HepG2 (cell line): ENCODE results near the gene OSBPL5. TPM values are rescaled to one million over a fixed set of nuclear protein-coding genes. Genes with fewer than 3 reads are reported as not detected.

ENCODE experiments used
- ATAC-seq: fragments of 200-7000 bp; cut with Tn5 transposase; 3 replicates; pipeline ENCODE4 v1.9.1; 2020; ENCODE audit warnings: mild to moderate bottlenecking, moderate library complexity
- BruUV-seq: library from RNA; stranded (reverse); fragments of 400-500 nt; replicated peaks from 2 replicates; lab custom pipeline; 2021; lab: Mats Ljungman, UMichigan
- CTCF ChIA-PET: fragments of 300-600 bp; formaldehyde crosslinking; extraction: SDS; loops from one replicate; lab custom pipeline; 2021; ENCODE audit warnings: low total read pairs, inconsistent platforms, low intra/inter-chr PET ratio; lab: Yijun Ruan, JAX
- POLR2A ChIA-PET: fragments of 350-600 bp; sonication (Branson Sonifier 250); formaldehyde crosslinking; loops from one replicate; lab custom pipeline; 2020; ENCODE audit warnings: antibody characterized with exemption, inconsistent platforms; lab: Yijun Ruan, JAX
- DNase-seq: peaks from one replicate; pipeline ENCODE4 v3.0.0-alpha.2; 2015; ENCODE audit warnings: low spot score
- FAIRE-seq: peaks from 3 replicates; lab custom pipeline; 2011; peaks lifted over from hg19 to GRCh38; lab: Jason Lieb, UNC
- H2AFZ ChIP-seq: one replicate; pipeline ENCODE4 v1.6.1; 2011; ENCODE audit warnings: low read length, inconsistent platforms
- H3K27ac ChIP-seq: fragments of 300-600 bp; 3 replicates; pipeline ENCODE4 v1.8.0; 2011; ENCODE audit warnings: mixed run types, mild to moderate bottlenecking, mixed read lengths, low read length, inconsistent platforms; ENCODE audit not compliant: insufficient read depth; ENCODE audit errors: extremely low read length
- H3K27me3 ChIP-seq, 2 experiments: fragments of 200-600 bp in 1 of 2; 2 replicates in 1 of 2; 3 replicates in 1 of 2; pipeline versions ENCODE4 v1.6.0 to v1.8.0; 2011; ENCODE audit warnings: low read length in 2 of 2, mild to moderate bottlenecking in 2 of 2, moderate library complexity in 2 of 2, inconsistent platforms in 1 of 2; ENCODE audit not compliant: insufficient read depth in 2 of 2, control insufficient read depth in 1 of 2
- H3K36me3 ChIP-seq, 2 experiments: fragments of 200-600 bp in 1 of 2; replicated peaks in 1 of 2; 2 replicates in 1 of 2; 3 replicates in 1 of 2; pipeline versions ENCODE4 v1.5.1 to v1.8.0; 2011; ENCODE audit warnings: low read length in 2 of 2, inconsistent platforms in 1 of 2; ENCODE audit not compliant: insufficient read depth in 2 of 2, control insufficient read depth in 1 of 2
- H3K4me1 ChIP-seq: 2 replicates; pipeline ENCODE4 v1.5.1; 2012; ENCODE audit warnings: low read length, inconsistent platforms; ENCODE audit not compliant: insufficient read depth
- H3K4me2 ChIP-seq: 2 replicates; pipeline ENCODE4 v1.6.0; 2011; ENCODE audit warnings: low read depth, low read length, inconsistent platforms
- H3K4me3 ChIP-seq, 3 experiments: fragments of 200-600 bp in 1 of 3; sonication (generic), shearing (Covaris generic) in 1 of 3; replicated peaks in 1 of 3; 2 replicates each; pipeline ENCODE4 v1.5.1; 2011 to 2016; ENCODE audit warnings: low read length in 3 of 3, inconsistent platforms in 2 of 3, low read depth in 2 of 3, mild to moderate bottlenecking in 2 of 3, control low read depth in 1 of 3, mixed read lengths in 1 of 3; ENCODE audit not compliant: insufficient read depth in 1 of 3
- H3K79me2 ChIP-seq: one replicate; pipeline ENCODE4 v1.6.1; 2011; ENCODE audit warnings: low read length, inconsistent platforms; ENCODE audit not compliant: insufficient read depth
- H3K9ac ChIP-seq: 2 replicates; pipeline ENCODE4 v1.6.0; 2011; ENCODE audit warnings: mild to moderate bottlenecking, low read depth, low read length, inconsistent platforms; ENCODE audit not compliant: insufficient read depth
- H3K9me3 ChIP-seq: 2 replicates; pipeline ENCODE4 v1.5.1; 2012; ENCODE audit warnings: mild to moderate bottlenecking, low read length
- H4K20me1 ChIP-seq: 2 replicates; pipeline ENCODE4 v1.6.0; 2011; ENCODE audit warnings: inconsistent platforms, mild to moderate bottlenecking, low read length, moderate library complexity; ENCODE audit not compliant: insufficient read depth
- BORCS8-MEF2B ChIP-seq: sonication (generic); formaldehyde crosslinking; IDR thresholded peaks from 2 replicates; pipeline ENCODE4 v1.8.0; 2022; ENCODE audit warnings: mild to moderate bottlenecking, missing genetic modification reagents
- CTCF ChIP-seq: sonication (generic); formaldehyde crosslinking; IDR thresholded peaks from 2 replicates; pipeline ENCODE4 v1.5.0; 2020; ENCODE audit warnings: mild to moderate bottlenecking, missing genetic modification reagents, moderate library complexity
- ELF3 ChIP-seq: IDR thresholded peaks from 2 replicates; pipeline ENCODE4 v1.6.1; 2016; ENCODE audit warnings: missing genetic modification reagents, missing compliant biosample characterization
- ETS1 ChIP-seq: sonication (generic); formaldehyde crosslinking; IDR thresholded peaks from 2 replicates; pipeline ENCODE4 v1.4.0; 2020; ENCODE audit warnings: missing genetic modification reagents
- MLLT10 ChIP-seq: sonication (generic); formaldehyde crosslinking; IDR thresholded peaks from 2 replicates; pipeline ENCODE4 v1.4.0; 2020; ENCODE audit warnings: missing genetic modification reagents
- SSRP1 ChIP-seq: IDR thresholded peaks from 2 replicates; pipeline ENCODE4 v1.6.1; 2016; ENCODE audit warnings: control low read depth
- TRAFD1 ChIP-seq: sonication (generic); formaldehyde crosslinking; IDR thresholded peaks from 2 replicates; pipeline ENCODE4 v1.5.1; 2020; ENCODE audit warnings: missing genetic modification reagents, mild to moderate bottlenecking, borderline replicate concordance
- U2AF2 ChIP-seq: fragments of 200-400 bp; formaldehyde crosslinking; IDR thresholded peaks from 2 replicates; pipeline ENCODE4 v1.6.1; 2017; ENCODE audit warnings: low read depth, mild to moderate bottlenecking, low read length
- ZNF280D ChIP-seq: sonication (generic); formaldehyde crosslinking; IDR thresholded peaks from 2 replicates; pipeline ENCODE4 v1.5.1; 2020; ENCODE audit warnings: mild to moderate bottlenecking, missing genetic modification reagents
- ZNF326 ChIP-seq: sonication (generic); formaldehyde crosslinking; IDR thresholded peaks from 2 replicates; pipeline ENCODE4 v1.4.0; 2020; ENCODE audit warnings: missing genetic modification reagents, borderline replicate concordance
- WGBS: methylation state at CpG from one replicate; pipeline ENCODE4 v1.1.6; 2017; ENCODE audit warnings: low lambda C conversion rate; 5-methylcytosine and 5-hydroxymethylcytosine counted together
- in situ Hi-C: cut with HindIII; loops from 2 replicates; pipeline ENCODE4 v1.10.0; 2017; ENCODE audit warnings: low pct_unique_long_range_greater_than_20kb; ENCODE audit not compliant: extremely low pct_ligation_motif_present
- intact Hi-C: fragments of 100-400 bp; cut with micrococcal nuclease; formaldehyde crosslinking; loops from one replicate; pipeline ENCODE4 v1.10.0; 2022; ENCODE audit not compliant: unreplicated experiment
- polyA plus RNA-seq, 8 experiments: library from polyadenylated mRNA; depleted of rRNA in 3 of 8; stranded (reverse) in 7 of 8; unstranded in 1 of 8; fragments of >200 nt; fragmentation: Illumina TruSeq in 4 of 8; extraction: Trizol in 4 of 8; gene quantifications; 2 replicates each; pipeline versions ENCODE4 v1.2.1 to v1.2.3, GENCODE V29; 2011 to 2016; ENCODE audit warnings: low read depth in 4 of 8, missing spikeins in 1 of 8, mixed read lengths in 1 of 8; ENCODE audit not compliant: insufficient read depth in 1 of 8
- total RNA-seq, 5 experiments: library from RNA; depleted of rRNA; stranded (reverse); fragments of >200 nt; fragmentation: Illumina TruSeq; extraction: Trizol; gene quantifications; 2 replicates each; pipeline ENCODE4 v1.2.3, GENCODE V29; 2016; ENCODE audit warnings: low read depth in 1 of 5

Gene OSBPL5
- total and polyA plus RNA-seq, 2 of the 13 experiments (the other 11 are each of a cell fraction or from before 2014, with no cell fraction given) = not detected

GRCh38 chr11:3158821-3159220, 6.3 kb downstream of the OSBPL5 start (continued):
- no peak for TF ChIP-seq ZNF280D
- TF ChIP-seq ELF3 (CRISPR knock-in tag) = no peak

- Histone ChIP-seq H3K9me3 (no peaks in the 10 kb centered on the region), H4K20me1 (peaks cover 3% of the 10 kb centered on the region; the same call in 1 of the 2 replicates), H3K4me3 (no peak overlapping the region), H3K79me2 (no peaks in the 10 kb centered on the region), H3K9ac (no peak overlapping the region), H3K27me3 (peaks cover 18 to 93% of the 10 kb centered on the region in 2 experiments), H3K27ac (no peak overlapping the region), H3K4me2 (no peak overlapping the region), H2AFZ (no peak overlapping the region), H3K36me3 (no peaks in the 10 kb centered on the region), H3K4me1 (no peaks in the 10 kb centered on the region)
- no TSS peak for BruUV-seq
- in situ Hi-C loops (no loop called here), intact Hi-C loops (no loop called here)
- ChIA-PET CTCF (no interaction called here), POLR2A (no interaction called here)
- TF ChIP-seq U2AF2 (no peak), ETS1 (no peak), BORCS8-MEF2B (no peak), CTCF (CRISPR knock-in tag) (no peak), ZNF326 (no peak), SSRP1 (CRISPR knock-in tag) (no peak), MLLT10 (CRISPR knock-in tag) (no peak), TRAFD1 (no peak)
- DNase-seq (no peak), ATAC-seq (no peak), FAIRE-seq (no peak)
- 60% methylated on average over 2 of the region's 18 CpGs for WGBS
These were observed 6.9 kb downstream of the OSBPL5 start for GRCh38 chr11:3158131-3158591.
